D341Med (cell line): ENCODE results near the gene IL18BP.

ENCODE experiments used
- DNase-seq: peaks from one replicate; pipeline ENCODE4 v3.0.0; 2012; ENCODE audit warnings: low spot score

The IL18BP gene

DNA sequence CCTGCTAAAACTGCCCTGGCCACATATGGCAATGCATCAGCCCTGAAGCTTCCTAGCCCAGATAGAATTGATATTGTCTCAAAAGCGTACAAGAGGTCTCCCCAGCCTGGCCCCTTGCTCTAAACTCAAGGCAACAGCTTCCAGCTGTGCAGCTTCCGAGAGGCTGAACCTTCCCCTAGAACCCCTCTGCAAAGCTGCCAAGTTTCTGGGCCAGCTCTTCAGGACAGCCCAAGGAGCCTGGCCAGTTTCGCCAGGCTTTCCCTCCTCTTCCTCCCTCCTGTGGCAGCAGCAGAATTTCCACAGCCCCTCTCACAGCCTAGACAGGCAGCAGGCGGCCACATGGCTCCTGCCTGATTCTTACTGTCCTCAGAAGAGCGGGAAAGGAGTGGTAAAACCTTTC, 47.1 kb downstream of the IL18BP start:
- no peak for DNase-seq

DNA sequence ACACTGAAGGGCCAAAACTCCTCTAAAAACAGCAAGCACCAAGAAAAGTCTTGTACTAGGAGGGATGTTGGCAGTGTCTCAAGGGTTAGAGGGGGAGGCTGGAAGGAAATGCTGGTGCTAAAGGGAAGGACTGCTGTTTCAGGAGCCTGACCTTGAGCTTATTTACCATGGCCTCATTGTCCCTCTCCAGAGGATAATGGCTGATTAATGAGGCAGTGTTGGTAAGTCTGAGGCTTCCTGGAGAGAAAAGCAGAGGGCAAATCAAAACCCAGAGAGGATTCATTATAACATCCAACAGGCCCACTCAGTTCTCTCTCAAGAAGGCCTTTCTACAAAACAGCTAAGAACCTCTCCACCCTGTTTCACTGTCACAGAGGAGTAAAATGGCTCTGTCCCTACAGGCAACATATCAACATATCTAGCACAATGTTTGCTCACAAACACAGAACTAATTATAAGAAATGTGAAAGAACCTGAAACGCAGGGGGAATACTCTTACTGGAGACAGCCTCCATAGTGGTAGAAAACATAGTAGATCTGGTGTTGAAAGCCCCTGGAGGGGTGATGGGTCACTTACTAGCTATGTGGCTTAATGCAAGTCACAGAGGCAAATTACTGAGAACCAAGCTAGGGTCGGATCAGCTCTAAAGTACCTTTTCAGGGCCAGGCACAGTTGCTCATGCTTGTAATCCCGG, 50.2 kb downstream of the IL18BP start:
- no peak for DNase-seq
